Ramos (cell line): Measurements from ENCODE around the gene FAM131A.

Source experiments
- in situ Hi-C: fragments of 300-500 bp; cut with MboI; formaldehyde crosslinking; loops from one replicate; pipeline ENCODE4 v1.14.3; 2022; ENCODE audit warnings: low sequenced_read_pairs; ENCODE audit not compliant: unreplicated experiment

FAM131A gene

DNA sequence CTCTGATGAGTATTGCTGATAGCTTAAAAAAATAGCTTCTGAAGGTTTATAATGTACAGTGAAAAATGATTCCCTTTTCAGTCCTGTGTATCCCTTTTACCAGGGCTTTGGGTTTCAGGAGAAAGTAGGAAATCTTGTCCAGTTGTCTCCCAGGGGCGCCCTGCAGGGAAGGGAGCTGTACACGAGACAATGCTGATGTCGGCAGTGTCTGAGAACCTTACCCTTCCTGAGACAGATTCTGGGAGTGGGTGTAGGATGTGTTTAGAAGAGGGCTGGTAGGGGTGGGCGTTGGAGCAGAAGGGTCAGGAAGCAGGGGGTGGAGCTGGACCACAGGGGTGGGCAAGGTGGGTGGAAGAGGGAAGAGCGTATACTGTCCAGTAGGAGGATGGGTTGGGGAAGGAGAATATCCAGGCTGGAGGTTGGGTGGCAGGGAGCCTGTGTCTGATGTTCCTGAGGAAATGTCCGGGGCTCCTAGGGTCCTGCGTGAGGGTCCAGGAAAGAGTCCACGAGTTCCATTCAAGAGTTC, 35.0 kb downstream of the FAM131A start:
- in situ Hi-C loops = no loop called here

DNA sequence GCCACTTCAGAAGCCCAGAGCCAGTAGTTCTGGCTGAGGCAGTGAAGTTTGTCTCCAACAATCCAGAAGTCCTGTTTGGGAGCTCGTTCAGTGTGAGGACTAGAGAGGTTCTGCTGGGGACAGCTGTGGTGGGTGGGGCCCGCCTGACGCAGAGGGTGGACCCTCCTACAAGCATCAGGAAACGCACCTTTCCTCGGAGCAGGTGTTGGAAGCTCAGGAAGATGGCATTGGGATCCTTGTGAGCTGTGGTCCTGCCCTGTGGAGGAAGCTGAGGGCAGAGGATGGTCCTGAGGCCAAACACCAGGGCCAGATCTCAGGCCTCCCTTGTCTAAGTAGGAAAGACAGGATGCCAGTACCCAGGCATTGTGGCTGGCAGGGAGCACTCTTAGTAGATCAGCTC, 35.5 kb downstream of the FAM131A start:
- in situ Hi-C loops = no loop called here

GRCh38 chr3:184373422-184373821, 36.0 kb downstream of the FAM131A start:
- in situ Hi-C loops = no loop called here

- in situ Hi-C loops = no loop called here
These were observed 38.5 kb downstream of the FAM131A start for GRCh38 chr3:184375747-184376461.

DNA sequence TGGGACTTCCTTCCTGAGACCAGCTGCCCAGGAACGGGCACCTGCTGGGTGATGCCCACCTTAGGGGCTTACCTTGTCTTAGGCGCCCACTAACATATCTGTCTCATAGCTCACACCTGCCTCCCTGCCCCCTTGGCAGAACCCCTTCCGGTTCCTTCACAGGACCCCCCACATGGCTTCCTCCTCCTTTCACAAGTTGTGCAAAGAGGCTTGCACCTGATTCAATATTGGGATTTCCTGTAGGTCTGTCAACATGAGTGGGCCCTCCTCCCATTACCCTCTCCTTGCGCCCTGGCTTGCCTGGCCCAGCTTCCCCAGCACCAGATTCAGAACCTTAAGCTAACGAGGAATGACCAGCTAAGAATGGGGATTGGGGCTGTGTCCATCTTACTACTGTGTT, 40.0 kb downstream of the FAM131A start:
- in situ Hi-C loops = no loop called here

DNA sequence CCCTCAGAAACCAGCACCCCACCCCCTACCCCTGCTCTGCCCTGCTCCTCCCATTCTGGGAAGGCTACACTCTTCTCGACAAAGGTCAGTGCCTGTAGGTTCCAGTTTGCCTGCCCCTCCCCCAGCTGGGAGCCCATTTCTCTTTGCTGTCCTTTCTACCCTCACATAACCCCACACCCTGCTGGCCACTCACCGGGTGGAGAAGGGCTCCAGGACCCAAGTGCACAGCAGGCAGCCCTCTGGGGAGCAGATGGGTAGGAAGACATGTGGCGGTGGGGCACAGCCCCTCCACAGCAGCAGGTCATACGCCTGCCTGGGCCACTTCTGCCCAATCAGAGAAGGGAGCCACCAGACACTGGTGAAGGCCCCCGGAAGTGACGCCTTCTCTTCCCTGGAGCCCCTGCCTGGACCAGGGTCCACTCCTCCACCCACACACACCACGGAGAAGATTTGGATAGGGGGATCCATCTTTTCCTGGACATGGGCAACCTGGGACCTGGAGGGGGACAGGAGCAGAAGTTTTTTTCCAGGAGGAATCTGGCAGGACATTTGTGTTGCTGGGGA, 40.6 kb downstream of the FAM131A start, which contains the start of gene THPO:
Gene THPO (minus strand): TSS at position 326 of the 564 bp plus-strand sequence. CDS start 1,948 bp downstream, outside the sequence.
- in situ Hi-C loops = no loop called here

DNA sequence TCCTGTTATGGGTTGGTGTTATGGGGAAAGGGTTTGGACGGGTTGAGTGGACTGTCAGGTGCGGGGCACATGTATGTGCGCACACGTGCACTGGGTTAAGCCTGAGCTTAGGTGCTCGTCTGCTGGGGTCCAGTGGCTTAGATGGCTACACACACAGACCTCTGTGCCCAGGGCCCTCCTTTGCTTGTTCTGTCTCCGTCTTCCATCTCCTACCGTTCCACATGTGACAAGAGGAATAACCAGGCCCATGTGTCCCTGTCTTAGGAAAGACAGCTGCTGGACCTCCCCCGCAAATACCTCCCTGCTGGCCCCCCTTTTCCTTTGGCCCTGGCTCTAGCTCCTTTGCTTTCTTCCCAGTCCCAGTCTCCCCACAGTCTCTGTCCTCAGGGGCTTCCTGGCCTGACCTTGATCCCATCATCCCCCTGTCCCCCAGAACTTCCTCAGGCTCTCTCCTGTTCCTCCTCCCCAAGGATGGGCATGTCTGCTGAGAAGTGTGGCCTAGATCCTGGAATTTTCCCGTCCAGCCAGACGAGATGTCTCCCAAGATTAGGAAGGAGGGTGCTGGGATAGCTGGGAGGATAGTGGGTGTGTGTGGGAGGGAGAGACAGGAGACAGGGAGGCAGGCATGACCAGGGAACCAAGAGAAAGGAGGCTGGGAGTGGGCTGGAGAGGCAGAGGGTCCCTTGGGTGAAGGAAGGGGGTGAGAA, 41.4 kb downstream of the FAM131A start:
- in situ Hi-C loops = no loop called here

DNA sequence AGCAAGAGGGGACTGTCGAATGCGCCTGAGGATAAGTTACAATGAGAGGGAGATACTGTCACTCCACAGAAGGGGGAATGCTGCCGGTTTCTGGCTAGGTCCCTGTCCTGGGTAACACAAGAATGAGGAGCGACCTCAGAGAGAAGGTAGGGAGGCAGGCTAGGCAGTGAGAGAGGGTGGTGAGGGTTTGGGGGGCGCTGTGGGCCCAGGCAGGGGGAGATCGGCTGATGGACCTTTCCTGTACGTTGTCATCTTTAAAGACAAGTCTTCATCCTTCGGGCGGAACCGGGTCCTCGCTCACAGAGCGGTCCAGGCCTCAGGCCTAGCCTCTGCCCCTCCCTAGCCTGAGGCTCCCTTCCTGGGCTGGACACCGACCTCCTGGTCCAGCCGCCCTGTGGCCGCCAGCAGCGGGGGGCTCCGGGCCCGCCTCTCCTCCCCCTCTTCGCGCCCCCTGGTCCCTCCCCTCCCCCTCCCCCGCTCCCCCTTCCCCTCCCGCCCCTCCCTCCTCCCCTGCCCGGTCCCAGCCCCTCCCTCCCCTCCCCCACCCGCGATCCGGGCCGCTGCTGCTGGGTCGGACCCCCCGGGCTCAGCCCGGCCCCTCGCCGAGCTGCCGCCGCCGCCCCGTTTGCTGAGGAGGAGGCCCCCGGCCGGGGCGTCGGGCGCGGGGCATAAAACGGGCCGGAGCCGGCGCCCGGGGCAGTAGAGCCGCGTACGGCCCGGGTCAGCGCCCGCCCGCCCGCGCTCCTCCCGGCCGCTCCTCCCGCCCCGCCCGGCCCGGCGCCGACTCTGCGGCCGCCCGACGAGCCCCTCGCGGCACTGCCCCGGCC, 42.2 kb downstream of the FAM131A start, which contains the start of gene CHRD:
Gene CHRD (plus strand): TSS at position 697 of the 827 bp plus-strand sequence. CDS start 265 bp downstream, outside the sequence.
- in situ Hi-C loops = no loop called here

DNA sequence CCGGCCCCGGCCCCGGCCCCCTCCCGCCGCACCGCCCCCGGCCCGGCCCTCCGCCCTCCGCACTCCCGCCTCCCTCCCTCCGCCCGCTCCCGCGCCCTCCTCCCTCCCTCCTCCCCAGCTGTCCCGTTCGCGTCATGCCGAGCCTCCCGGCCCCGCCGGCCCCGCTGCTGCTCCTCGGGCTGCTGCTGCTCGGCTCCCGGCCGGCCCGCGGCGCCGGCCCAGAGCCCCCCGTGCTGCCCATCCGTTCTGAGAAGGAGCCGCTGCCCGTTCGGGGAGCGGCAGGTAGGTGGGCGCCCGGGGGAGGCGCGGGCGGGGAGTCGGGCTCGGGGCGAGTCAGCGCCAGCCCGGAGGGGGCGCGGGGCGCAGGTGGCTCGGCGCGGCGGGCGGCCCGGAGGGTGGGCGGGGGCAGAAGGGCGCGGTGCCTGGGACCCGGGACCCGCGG, 42.8 kb downstream of the FAM131A start:
- in situ Hi-C loops = no loop called here

DNA sequence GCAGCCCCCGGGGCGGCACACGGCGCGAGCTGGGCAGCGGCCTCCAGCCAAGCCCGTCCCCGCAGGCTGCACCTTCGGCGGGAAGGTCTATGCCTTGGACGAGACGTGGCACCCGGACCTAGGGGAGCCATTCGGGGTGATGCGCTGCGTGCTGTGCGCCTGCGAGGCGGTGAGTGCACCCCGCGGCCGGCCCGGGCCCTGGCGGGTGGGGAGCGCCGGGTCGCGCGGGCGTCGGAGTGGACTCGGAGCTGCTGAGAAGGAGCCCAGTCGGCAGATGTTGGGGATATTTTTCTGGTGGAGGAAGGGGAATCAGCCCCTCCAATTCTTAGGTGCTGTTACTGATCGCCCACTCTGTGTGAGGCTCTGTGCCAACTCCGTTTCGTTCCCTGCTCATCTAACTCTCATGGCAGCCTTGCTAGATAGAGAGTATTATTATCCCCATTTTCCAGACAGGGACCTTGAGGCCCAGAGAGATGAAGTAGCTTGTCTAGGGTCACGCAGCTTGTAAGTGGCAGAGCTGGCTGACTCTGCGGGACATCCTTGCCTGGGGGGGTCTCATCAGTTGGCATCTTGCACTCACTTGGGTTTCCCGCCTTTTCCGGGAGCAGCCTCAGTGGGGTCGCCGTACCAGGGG, 43.3 kb downstream of the FAM131A start:
- in situ Hi-C loops = no loop called here

DNA sequence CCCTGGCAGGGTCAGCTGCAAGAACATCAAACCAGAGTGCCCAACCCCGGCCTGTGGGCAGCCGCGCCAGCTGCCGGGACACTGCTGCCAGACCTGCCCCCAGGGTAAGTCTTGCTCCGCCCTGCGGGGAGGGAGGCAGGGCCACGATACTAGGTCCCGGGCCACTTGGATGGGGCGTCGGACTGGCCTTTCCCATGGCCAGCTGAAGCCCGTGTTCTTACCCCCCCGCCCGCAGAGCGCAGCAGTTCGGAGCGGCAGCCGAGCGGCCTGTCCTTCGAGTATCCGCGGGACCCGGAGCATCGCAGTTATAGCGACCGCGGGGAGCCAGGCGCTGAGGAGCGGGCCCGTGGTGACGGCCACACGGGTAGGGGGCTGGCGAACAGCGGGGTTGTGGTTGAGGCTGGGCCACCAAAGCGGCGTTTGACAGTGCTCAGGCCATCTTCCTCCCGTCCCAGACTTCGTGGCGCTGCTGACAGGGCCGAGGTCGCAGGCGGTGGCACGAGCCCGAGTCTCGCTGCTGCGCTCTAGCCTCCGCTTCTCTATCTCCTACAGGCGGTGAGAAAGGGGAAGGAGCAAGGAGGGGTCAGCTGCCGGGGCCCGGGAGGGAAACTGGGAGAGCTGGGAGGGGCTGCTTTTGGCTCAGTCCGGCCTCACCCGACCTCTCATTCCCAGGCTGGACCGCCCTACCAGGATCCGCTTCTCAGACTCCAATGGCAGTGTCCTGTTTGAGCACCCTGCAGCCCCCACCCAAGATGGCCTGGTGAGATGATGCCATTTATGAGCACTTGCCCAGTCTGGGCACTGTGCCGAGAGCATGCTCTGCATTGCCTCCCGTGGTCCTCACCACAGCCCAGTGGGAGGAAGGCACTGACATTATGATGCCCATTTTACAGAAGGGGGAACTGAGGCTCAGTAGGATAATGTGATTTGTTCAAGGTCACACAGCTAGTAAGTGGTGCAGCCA, 44.1 kb downstream of the FAM131A start:
- in situ Hi-C loops = no loop called here

- in situ Hi-C loops = no loop called here
These were observed 45.1 kb downstream of the FAM131A start for GRCh38 chr3:184382326-184383032.

DNA sequence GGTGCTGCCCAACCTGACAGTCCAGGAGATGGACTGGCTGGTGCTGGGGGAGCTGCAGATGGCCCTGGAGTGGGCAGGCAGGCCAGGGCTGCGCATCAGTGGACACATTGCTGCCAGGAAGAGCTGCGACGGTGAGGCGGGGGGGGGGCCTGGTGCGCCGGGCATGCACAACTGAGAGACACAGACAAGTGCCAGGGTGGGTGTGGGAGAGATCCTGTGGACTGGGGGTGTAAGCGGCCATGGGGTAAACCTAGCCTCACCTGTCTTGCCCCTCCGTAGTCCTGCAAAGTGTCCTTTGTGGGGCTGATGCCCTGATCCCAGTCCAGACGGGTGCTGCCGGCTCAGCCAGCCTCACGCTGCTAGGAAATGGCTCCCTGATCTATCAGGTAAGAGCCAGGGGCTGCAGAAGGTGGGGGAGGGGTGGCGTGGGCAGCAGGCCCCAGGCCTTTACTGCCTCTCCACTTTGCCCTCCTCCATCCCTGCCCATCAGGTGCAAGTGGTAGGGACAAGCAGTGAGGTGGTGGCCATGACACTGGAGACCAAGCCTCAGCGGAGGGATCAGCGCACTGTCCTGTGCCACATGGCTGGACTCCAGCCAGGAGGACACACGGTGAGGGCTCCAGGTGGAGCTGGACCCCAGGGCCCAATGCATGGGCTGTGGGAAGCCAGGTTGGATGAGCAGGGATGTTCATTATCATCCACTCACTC, 45.8 kb downstream of the FAM131A start:
- in situ Hi-C loops = no loop called here

GRCh38 chr3:184384342-184384741, 46.9 kb downstream of the FAM131A start:
- in situ Hi-C loops = no loop called here

DNA sequence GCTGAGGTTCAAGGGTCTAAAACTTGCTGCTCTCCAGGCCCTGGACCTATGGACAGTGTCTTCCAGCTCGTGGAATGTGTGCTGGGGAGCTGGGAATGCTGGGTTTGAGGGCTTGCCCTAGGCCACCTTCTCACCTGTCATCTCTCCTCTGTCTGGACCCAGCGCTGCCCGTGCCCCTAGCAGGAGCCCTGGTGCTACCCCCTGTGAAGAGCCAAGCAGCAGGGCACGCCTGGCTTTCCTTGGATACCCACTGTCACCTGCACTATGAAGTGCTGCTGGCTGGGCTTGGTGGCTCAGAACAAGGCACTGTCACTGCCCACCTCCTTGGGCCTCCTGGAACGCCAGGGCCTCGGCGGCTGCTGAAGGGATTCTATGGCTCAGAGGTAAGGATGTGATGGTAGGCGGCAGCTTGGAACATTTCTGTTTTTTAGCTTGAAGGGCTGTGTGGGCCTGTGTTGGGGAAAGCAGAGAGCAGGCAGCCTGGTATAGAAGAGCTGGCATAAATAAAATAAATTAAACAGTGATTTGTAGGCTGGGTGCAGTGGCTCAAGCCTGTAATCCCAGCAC, 47.5 kb downstream of the FAM131A start:
- in situ Hi-C loops = no loop called here

DNA sequence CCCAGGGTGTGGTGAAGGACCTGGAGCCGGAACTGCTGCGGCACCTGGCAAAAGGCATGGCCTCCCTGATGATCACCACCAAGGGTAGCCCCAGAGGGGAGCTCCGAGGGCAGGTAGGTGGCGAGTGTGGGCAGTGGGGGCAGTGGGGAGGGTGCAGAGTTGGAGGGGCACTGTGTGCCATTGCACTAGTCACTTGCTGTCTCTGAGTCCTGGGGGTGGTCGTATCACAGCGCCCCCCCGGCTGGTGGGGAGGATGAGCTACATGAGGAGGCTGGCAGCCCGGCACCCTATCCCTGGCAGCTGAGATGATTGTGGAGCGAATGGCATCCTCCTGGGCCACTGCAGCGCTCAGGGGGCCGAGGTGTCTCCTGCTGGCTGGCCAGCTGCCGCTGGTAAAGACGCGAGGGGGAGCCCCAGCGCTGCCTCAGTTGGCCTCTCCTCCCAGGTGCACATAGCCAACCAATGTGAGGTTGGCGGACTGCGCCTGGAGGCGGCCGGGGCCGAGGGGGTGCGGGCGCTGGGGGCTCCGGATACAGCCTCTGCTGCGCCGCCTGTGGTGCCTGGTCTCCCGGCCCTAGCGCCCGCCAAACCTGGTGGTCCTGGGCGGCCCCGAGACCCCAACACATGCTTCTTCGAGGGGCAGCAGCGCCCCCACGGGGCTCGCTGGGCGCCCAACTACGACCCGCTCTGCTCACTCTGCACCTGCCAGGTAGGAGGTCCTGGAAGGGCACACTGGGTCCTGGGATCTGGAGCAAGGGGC, 48.8 kb downstream of the FAM131A start:
- in situ Hi-C loops = no loop called here
